Stimulated activated CD4-positive, alpha-beta T cell treated with anti-CD3 and anti-CD28 coated beads, Interleukin-1b, Interleukin-23, amount 100 ng/mL, for 24 hours (primary cell): ENCODE measurements around the gene PHOSPHO1.
"Not testable (repeated sequence)": the region's sequence is repeated elsewhere in the genome, so short reads cannot be mapped to it uniquely, and the experiment has no call there.

Experiments used
- DNase-seq, 4 experiments: peaks; one replicate each; pipeline ENCODE4 v3.0.0-alpha.2; 2020; ENCODE audit warnings: low read depth in 4 of 4, low spot score in 1 of 4

Gene PHOSPHO1

GRCh38 chr17:49230636-49231562, at the start of gene PHOSPHO1:
PHOSPHO1 (minus strand) TSS chr17:49230787; CDS start chr17:49226691, 4,096 bp downstream.
- DNase-seq, result peak; percentile 62 to 82 (median 72)

- DNase-seq, result no peak
These were observed 49.5 kb upstream of the PHOSPHO1 start for GRCh38 chr17:49280061-49280460.

GRCh38 chr17:49279263-49280015, 48.9 kb upstream of the PHOSPHO1 start:
- DNase-seq, result not testable (repeated sequence)

GRCh38 chr17:49278076-49278475, 47.5 kb upstream of the PHOSPHO1 start:
- DNase-seq, result no peak

- DNase-seq, result no peak
These were observed 47.1 kb upstream of the PHOSPHO1 start for GRCh38 chr17:49277638-49278037.

GRCh38 chr17:49275981-49276380, 45.4 kb upstream of the PHOSPHO1 start:
- DNase-seq, result not testable (repeated sequence)

- no peak for DNase-seq
These were observed 38.8 kb upstream of the PHOSPHO1 start for GRCh38 chr17:49269356-49269755.

- DNase-seq, result no peak
These were observed 37.3 kb upstream of the PHOSPHO1 start for GRCh38 chr17:49267912-49268311.

- DNase-seq, result no peak
These were observed 35.6 kb upstream of the PHOSPHO1 start for GRCh38 chr17:49266233-49266632.

GRCh38 chr17:49261540-49261939, 31.0 kb upstream of the PHOSPHO1 start:
- not testable (repeated sequence) for DNase-seq

GRCh38 chr17:49260817-49261291, 30.3 kb upstream of the PHOSPHO1 start:
- DNase-seq, result no peak

- peak; percentile 13 to 46 (median 26) for DNase-seq
These were observed 29.6 kb upstream of the PHOSPHO1 start for GRCh38 chr17:49260011-49260816.

- no peak for DNase-seq
These were observed 29.1 kb upstream of the PHOSPHO1 start for GRCh38 chr17:49259663-49260010.

GRCh38 chr17:49258394-49258793, 27.8 kb upstream of the PHOSPHO1 start:
- no peak for DNase-seq

GRCh38 chr17:49255125-49255524, 24.5 kb upstream of the PHOSPHO1 start:
- DNase-seq, result no peak

- no peak for DNase-seq
These were observed 23.5 kb upstream of the PHOSPHO1 start for GRCh38 chr17:49254066-49254465.

GRCh38 chr17:49252148-49252695, 21.6 kb upstream of the PHOSPHO1 start:
- no peak for DNase-seq

- DNase-seq, result no peak
These were observed 19.4 kb upstream of the PHOSPHO1 start for GRCh38 chr17:49249890-49250522.

- no peak for DNase-seq
These were observed 18.8 kb upstream of the PHOSPHO1 start for GRCh38 chr17:49249292-49249794.

- DNase-seq, result no peak
These were observed 17.4 kb upstream of the PHOSPHO1 start for GRCh38 chr17:49247944-49248343.
